DMS 273 (cell line): ENCODE results near the gene KRT2.

ENCODE experiments used
- DNase-seq: peaks from one replicate; lab custom pipeline; 2025; ENCODE audit not compliant: unreplicated experiment; lab: John Stamatoyannopoulos, UW

The KRT2 gene

DNA sequence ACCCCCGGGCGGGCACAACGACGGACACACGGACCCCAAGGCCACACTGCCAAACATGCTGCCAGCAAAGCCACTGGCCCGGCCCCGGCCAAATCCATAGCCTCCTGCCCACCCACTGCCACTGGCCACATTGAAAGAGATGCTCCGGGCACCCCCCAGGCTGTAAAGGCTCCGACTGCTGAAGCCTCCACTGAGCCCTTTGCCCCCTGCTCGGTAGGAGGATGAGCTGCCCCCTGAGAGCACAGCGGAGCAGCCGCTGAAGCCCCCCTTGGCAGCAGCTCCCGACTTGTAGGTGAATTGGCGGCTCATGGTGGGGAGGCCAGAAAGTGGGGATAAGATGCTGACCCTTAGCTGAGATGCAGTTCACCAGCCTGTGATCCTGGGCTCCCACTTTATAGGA, 33.8 kb downstream of the KRT2 start, which contains the start of gene KRT73:
Gene KRT73 (minus strand): TSS at position 344 of the 400 bp plus-strand sequence. CDS start 35 bp downstream, at position 309.
- no peak for DNase-seq

DNA sequence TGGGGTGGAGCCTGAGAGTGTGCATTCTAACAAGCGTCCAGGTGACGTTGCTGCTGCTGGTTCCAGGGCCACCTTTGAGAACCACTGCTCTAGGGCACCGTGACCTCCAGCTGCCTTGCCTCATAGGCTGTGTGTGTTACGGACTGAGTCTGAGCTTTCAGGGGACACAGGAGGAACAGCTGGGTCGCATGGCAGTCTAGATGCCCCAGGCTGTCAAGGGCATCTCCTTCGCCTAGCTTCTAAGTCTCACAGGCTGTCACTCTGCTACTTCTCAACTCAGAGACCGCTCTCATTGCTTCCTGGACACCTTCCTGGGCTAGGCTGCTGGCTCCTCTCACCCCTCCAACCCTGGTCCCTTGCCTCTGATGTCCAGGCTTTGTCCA, 34.6 kb downstream of the KRT2 start:
- no peak for DNase-seq

DNA sequence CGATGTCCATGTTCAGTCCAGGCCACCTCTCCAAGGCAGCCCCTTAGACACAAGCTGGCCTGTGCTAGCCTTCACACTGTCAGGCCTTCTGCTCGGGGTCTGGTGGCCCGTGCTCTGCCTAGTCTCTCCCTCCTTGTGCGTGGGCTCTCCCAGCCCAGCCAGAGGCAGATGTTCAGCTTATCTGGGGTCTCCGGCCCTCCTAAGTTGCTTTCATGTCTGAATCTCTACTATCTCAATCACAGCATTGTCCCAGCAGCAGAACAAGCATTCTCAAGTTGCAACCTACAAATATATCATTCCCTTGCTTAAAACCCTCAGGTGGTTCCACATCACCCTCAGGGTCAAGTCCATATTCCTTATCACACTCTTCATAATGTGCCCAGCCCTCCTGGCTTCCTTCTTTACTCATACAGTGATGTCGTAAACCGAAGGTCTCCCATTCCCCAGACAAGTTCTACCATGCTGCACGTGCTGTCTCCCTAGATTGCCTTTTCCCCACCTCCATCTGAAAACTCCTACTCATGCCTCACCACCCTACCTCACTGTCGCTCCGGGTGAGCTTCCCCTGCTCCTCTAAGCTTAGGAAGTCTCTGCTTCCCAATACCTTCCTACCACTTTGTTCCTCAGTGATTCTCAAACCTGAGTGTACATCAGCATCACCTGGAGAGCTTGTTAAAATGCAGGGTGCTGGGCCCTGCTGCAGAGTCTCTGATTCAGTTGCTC, 35.2 kb downstream of the KRT2 start:
- no peak for DNase-seq

GRCh38 chr12:52615912-52616311, 36.1 kb downstream of the KRT2 start:
- no peak for DNase-seq

DNA sequence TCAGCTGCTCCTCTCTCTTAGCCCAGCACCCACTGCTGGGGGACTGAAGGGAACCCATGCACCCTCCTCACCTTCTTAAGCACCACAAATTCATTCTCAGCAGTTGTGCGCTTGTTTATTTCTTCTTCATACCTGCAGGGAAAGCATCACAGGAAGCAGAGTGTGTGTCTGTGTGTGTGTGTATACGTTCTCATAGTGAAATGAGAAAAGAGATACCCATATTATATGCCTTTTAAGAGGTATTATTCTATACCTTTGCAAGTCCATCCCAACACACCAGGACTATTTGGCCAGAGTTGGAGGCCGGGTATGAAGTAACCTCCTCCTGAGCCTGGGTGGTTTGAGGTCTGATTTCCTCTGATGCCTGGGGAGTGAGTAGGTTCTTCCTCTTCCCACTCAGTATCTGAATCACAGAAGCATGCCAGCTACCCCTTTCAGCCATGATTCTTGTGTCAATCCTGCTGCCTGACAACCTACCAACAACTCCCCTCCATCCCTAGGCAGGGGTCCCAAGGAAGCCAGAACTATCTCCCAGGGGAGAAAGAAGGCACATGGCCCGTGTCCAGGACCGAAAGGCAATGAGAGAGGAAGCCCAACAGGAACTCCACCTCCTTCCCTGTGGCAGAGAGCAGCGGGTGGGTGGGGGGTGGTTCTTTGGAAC, 36.7 kb downstream of the KRT2 start:
- no peak for DNase-seq

GRCh38 chr12:52614381-52615207, 37.4 kb downstream of the KRT2 start:
- no peak for DNase-seq

GRCh38 chr12:52613384-52614030, 38.5 kb downstream of the KRT2 start:
- no peak for DNase-seq

DNA sequence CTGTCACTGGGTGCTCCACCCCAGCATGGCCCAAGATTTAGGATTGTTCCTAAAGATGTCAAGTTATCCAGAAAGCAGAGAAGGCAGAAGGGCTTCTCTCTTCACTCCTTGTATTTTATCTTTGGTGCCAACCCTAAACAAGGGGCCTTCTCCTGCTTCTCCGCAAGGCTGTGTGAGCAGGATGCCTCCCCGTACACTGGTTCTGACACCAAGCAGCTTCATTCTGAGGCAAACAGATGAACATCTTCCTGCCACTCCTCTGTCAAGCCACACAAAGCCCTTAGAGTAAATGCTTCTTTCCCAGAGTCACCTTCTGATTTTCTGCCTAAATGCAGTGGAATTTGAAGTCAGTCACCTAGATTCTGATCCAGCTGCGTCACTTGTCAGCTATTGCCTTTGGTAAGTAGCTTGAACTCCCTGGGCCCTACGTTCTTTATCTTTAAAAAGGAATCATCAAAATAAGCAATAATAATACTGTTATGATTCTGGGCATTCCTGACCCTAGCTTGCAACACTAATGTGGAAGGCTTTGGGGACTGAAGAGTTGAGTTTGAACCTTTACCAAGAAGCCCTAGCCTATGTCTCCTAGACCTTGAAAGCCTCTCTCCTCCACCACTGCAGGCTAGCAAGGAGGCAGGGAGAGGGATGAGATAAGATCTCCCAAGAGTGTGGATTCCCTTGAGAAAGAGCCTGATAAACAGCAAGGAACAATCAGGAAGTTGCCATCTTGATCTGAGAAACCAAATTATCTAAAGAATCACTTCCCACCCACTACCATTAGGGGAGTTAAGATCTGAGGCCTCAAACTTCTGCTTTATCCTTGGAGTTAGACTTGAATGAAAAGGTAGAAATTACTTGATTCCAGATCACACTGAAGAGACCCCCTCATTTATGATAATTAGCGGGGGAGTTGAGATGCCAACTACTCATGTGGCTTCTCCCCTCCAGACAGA, 39.3 kb downstream of the KRT2 start:
- DNase-seq, result no peak

GRCh38 chr12:52611080-52611468, 40.9 kb downstream of the KRT2 start:
- no peak for DNase-seq

- DNase-seq, result no peak
These were observed 43.0 kb downstream of the KRT2 start for GRCh38 chr12:52608826-52609630.

DNA sequence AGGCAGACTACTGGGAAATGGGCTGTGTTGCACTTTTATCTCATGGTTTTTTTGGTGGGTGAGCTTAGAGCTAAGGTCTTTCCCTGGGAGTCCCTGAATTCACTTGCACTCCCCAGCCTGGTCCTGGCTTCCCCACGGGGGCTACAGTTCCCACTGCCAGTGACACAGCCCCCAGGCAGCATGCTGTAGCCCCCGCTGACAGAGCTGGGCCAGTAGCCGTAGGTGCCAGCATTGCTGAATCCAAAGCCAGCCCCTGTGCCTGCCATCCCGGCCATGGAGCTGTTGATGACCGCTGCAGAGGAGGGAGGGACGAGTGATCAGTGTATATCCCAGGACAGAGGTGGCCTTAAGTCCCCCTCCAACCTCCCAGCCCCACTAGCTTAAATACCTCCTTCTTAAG, 43.9 kb downstream of the KRT2 start:
- DNase-seq, result no peak

DNA sequence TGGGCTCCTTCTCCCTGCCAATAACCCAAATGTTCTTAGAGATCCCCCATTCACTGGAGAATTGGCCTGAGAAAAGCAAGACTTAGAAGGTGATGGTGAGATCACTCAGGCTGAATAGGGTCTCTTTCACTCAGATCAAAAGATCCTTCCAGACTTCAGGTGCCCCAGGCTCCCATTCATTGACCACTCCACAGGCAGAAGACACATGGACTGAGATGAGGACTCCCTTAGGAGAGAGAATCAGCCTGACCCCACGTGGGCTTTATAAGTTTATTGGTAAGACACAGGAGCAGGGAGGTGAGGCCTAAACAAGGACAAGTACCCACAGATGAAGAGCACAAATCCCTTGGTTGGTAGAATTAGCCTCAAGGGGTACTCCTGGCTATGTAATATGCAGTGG, 44.7 kb downstream of the KRT2 start:
- DNase-seq, result no peak

GRCh38 chr12:52606581-52607218, 45.3 kb downstream of the KRT2 start:
- no peak for DNase-seq

DNA sequence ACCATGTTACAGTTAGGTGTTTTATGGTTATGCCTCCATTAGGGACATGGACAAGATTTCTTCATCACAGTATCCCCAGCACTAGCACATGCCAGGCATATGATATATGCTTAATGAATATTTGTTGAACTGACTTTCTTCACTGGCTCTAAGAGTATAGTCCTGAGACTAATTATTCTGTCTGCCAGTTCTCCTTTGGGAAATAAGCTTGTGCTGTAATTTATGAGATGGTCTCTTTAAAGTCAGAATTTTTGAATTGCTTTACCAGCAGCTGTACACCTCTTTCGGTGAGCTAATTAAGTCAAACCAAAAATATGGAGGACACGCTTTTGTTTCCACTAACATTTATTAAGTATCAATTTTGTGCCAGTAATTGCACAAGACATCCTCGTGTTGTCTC, 45.9 kb downstream of the KRT2 start:
- no peak for DNase-seq

- DNase-seq, result no peak
These were observed 46.5 kb downstream of the KRT2 start for GRCh38 chr12:52605542-52605941.

GRCh38 chr12:52604859-52605258, 47.2 kb downstream of the KRT2 start:
- no peak for DNase-seq

DNA sequence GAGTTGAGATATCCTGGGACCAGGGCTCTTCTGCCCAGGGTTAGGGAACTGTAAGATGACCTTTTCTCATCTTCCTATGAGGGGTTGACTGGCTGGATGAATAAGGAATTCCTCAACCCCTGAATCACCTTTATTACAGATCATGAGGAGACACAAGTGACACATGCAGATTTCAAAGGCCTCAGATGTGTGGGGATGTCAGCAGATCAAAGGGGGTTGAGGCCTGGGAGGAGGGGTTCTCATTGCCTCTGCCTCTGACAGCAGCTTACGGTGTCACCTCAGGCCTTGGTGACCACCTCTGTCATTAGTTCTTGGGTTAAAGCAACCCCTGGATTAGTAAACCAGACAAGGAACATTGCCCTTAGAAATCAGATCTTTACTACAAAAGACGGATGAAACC, 48.7 kb downstream of the KRT2 start:
- no peak for DNase-seq

GRCh38 chr12:52602552-52602951, 49.5 kb downstream of the KRT2 start:
- DNase-seq, result no peak

DNA sequence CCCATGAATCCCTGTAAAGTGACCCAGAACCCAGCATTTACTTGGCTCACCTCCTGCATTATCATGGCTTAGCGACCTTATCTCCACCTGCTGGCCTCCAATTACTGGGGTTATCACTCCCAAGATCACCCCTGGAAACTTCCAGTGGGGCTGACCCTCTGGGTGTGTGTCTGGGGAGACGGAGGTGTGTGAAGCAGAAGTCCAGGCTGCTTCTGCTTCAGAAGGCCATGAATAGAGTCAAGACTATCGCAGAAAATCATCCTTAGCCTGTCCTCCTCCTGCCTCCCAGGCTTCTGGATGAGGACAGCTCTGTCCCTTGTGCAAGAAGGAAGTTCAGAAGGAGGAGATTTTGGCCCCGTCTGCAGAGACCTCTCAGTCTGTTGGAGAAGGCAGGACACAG, 50.3 kb downstream of the KRT2 start:
- DNase-seq, result no peak
